WTC11 (cell line): ENCODE measurements around the gene AMPD3. TPM values are rescaled to one million over a fixed set of nuclear protein-coding genes. Genes with fewer than 3 reads are reported as not detected.

Experiments used
- ATAC-seq: fragments of 200-7000 bp; cut with Tn5 transposase; 2 replicates; pipeline ENCODE4 v1.10.0; 2021; ENCODE audit warnings: mild to moderate bottlenecking, moderate library complexity
- CTCF ChIA-PET: fragments of 300-600 bp; sonication (Branson Sonifier 250); formaldehyde crosslinking; loops from one replicate; lab custom pipeline; 2021; ENCODE audit warnings: antibody characterized with exemption; lab: Charles Lee
- POLR2A ChIA-PET: fragments of 350-600 bp; sonication (Branson Sonifier 250); formaldehyde crosslinking; loops from one replicate; lab custom pipeline; 2021; ENCODE audit warnings: antibody characterized with exemption; lab: Charles Lee
- DNase-seq: peaks from one replicate; pipeline ENCODE4 v3.0.0; 2021; ENCODE audit warnings: low spot score
- H3K27ac Mint-ChIP-seq: 2 replicates; pipeline ENCODE4 v1.8.0; 2021; ENCODE audit warnings: mixed read lengths
- H3K27me3 Mint-ChIP-seq: 2 replicates; pipeline ENCODE4 v1.8.0; 2021; ENCODE audit warnings: low read depth, mild to moderate bottlenecking, moderate library complexity, mixed read lengths
- H3K36me3 Mint-ChIP-seq: 2 replicates; pipeline ENCODE4 v1.8.0; 2021; ENCODE audit warnings: mixed read lengths
- H3K4me1 Mint-ChIP-seq: 2 replicates; pipeline ENCODE4 v1.8.0; 2022; ENCODE audit warnings: mixed read lengths
- H3K4me3 Mint-ChIP-seq: 2 replicates; pipeline ENCODE4 v1.8.0; 2021; ENCODE audit warnings: mild to moderate bottlenecking, moderate library complexity, mixed read lengths
- H3K9me3 Mint-ChIP-seq: 2 replicates; pipeline ENCODE4 v1.8.0; 2021; ENCODE audit warnings: mixed read lengths
- CREM ChIP-seq: sonication (generic); formaldehyde crosslinking; IDR thresholded peaks from 2 replicates; pipeline ENCODE4 v1.8.1; 2022; ENCODE audit warnings: mild to moderate bottlenecking, missing genetic modification reagents, moderate library complexity
- EMX1 ChIP-seq: fragments of 250-450 bp; sonication (Bioruptor Pico); IDR thresholded peaks from 2 replicates; pipeline ENCODE4 v1.8.0; 2021; ENCODE audit warnings: mild to moderate bottlenecking
- ETV6 ChIP-seq: sonication (generic); formaldehyde crosslinking; IDR thresholded peaks from 2 replicates; pipeline ENCODE4 v1.8.1; 2022; ENCODE audit warnings: mild to moderate bottlenecking, missing genetic modification reagents
- GABPB1 ChIP-seq: sonication (generic); formaldehyde crosslinking; IDR thresholded peaks from 2 replicates; pipeline ENCODE4 v1.8.1; 2023; ENCODE audit warnings: mild to moderate bottlenecking, missing genetic modification reagents
- NR3C1 ChIP-seq: sonication (generic); formaldehyde crosslinking; conservative IDR thresholded peaks from 2 replicates; pipeline ENCODE4 v1.8.1; 2023; ENCODE audit warnings: low read depth, mild to moderate bottlenecking, missing genetic modification reagents
- TEAD1 ChIP-seq: sonication (generic); formaldehyde crosslinking; IDR thresholded peaks from 2 replicates; pipeline ENCODE4 v1.8.0; 2022; ENCODE audit warnings: mild to moderate bottlenecking, missing genetic modification reagents
- TEAD4 ChIP-seq: sonication (generic); formaldehyde crosslinking; IDR thresholded peaks from 2 replicates; pipeline ENCODE4 v1.8.0; 2022; ENCODE audit warnings: mild to moderate bottlenecking, missing genetic modification reagents
- TP53 ChIP-seq: sonication (generic); formaldehyde crosslinking; IDR thresholded peaks from 2 replicates; pipeline ENCODE4 v1.8.1; 2023; ENCODE audit warnings: mild to moderate bottlenecking, missing genetic modification reagents
- ZBTB21 ChIP-seq: sonication (generic); formaldehyde crosslinking; IDR thresholded peaks from 2 replicates; pipeline ENCODE4 v1.8.1; 2023; ENCODE audit warnings: mild to moderate bottlenecking, missing genetic modification reagents, borderline replicate concordance
- ZNF138 ChIP-seq: sonication (generic); formaldehyde crosslinking; conservative IDR thresholded peaks from 2 replicates; pipeline ENCODE4 v1.8.1; 2022; ENCODE audit warnings: mild to moderate bottlenecking, moderate library complexity, missing genetic modification reagents
- ZNF219 ChIP-seq: sonication (generic); formaldehyde crosslinking; IDR thresholded peaks from 2 replicates; pipeline ENCODE4 v1.8.0; 2023; ENCODE audit warnings: missing genetic modification reagents, mild to moderate bottlenecking, borderline replicate concordance
- ZNF317 ChIP-seq: sonication (generic); formaldehyde crosslinking; IDR thresholded peaks from 2 replicates; pipeline ENCODE4 v1.8.1; 2023; ENCODE audit warnings: low read depth, mild to moderate bottlenecking, moderate library complexity, missing genetic modification reagents, borderline replicate concordance
- total RNA-seq: library from RNA; stranded (reverse); gene quantifications from 3 replicates; pipeline ENCODE4 v1.2.3, GENCODE V29; 2021
- TF ChIP-seq, protein P1 (sequence below): sonication (generic); formaldehyde crosslinking; IDR thresholded peaks from 2 replicates; pipeline ENCODE4 v1.8.1; 2023; ENCODE audit warnings: mild to moderate bottlenecking, moderate library complexity, missing genetic modification reagents
- TF ChIP-seq, protein P2 (sequence below): sonication (generic); formaldehyde crosslinking; IDR thresholded peaks from 2 replicates; pipeline ENCODE4 v1.8.0; 2023; ENCODE audit warnings: missing genetic modification reagents
- TF ChIP-seq, protein P3 (sequence below): fragments of 200-600 bp; IDR thresholded peaks from 2 replicates; pipeline ENCODE4 v1.8.0; 2022; ENCODE audit warnings: antibody characterized with exemption
- TF ChIP-seq, protein P4 (sequence below): sonication (generic); formaldehyde crosslinking; IDR thresholded peaks from 2 replicates; pipeline ENCODE4 v1.8.1; 2022; ENCODE audit warnings: low read depth, mild to moderate bottlenecking, moderate library complexity, missing genetic modification reagents, borderline replicate concordance
- TF ChIP-seq, protein P5 (sequence below): fragments of 250-450 bp; sonication (Bioruptor Pico); IDR thresholded peaks from 2 replicates; pipeline ENCODE4 v1.9.0; 2021; ENCODE audit warnings: mild to moderate bottlenecking
- TF ChIP-seq, protein P6 (sequence below): sonication (generic); formaldehyde crosslinking; IDR thresholded peaks from 2 replicates; pipeline ENCODE4 v1.8.0; 2022; ENCODE audit warnings: mild to moderate bottlenecking, missing genetic modification reagents
- TF ChIP-seq, protein P7 (sequence below): fragments of 250-450 bp; sonication (Bioruptor Pico); conservative IDR thresholded peaks from 2 replicates; pipeline ENCODE4 v1.9.0; 2021; ENCODE audit warnings: mild to moderate bottlenecking

The AMPD3 gene
- total RNA-seq, 1 experiment from 2014 or later, result 6.4 TPM

DNA sequence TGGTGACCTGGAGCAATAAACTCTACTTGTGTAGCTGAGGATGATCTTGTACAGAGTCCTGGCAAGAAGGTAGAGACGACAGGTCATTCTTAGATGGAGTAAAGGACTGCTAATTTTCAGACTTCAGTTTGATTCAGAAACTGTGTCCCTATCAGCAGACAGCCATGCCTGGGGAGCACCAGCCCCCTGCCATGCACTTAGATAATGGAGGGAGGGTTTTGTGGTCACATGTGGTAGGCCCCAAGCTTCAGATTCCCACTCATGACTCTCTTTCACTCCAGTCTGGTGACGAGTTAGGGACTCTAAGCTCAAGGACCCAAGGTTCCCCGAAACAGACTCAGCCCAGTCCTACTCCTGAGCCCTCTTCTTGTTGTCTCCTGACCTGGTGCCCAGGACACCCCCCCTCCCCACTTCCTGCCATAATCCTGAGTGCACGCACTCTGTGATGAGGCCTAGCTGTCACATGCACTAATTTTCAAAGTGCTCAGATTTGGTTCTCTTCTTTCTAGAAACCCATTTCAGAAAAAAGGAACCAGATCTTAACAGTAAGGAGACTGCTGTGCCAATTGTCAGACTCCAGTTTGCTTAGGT lies 10.2 kb upstream of the AMPD3 start (continued):
- TF ChIP-seq, protein P1, sequence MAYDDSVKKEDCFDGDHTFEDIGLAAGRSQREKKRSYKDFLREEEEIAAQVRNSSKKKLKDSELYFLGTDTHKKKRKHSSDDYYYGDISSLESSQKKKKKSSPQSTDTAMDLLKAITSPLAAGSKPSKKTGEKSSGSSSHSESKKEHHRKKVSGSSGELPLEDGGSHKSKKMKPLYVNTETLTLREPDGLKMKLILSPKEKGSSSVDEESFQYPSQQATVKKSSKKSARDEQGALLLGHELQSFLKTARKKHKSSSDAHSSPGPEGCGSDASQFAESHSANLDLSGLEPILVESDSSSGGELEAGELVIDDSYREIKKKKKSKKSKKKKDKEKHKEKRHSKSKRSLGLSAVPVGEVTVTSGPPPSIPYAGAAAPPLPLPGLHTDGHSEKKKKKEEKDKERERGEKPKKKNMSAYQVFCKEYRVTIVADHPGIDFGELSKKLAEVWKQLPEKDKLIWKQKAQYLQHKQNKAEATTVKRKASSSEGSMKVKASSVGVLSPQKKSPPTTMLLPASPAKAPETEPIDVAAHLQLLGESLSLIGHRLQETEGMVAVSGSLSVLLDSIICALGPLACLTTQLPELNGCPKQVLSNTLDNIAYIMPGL (CRISPR knock-in tag), result no peak
- TF ChIP-seq, protein P2, sequence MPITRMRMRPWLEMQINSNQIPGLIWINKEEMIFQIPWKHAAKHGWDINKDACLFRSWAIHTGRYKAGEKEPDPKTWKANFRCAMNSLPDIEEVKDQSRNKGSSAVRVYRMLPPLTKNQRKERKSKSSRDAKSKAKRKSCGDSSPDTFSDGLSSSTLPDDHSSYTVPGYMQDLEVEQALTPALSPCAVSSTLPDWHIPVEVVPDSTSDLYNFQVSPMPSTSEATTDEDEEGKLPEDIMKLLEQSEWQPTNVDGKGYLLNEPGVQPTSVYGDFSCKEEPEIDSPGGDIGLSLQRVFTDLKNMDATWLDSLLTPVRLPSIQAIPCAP (CRISPR knock-in tag), result no peak

DNA sequence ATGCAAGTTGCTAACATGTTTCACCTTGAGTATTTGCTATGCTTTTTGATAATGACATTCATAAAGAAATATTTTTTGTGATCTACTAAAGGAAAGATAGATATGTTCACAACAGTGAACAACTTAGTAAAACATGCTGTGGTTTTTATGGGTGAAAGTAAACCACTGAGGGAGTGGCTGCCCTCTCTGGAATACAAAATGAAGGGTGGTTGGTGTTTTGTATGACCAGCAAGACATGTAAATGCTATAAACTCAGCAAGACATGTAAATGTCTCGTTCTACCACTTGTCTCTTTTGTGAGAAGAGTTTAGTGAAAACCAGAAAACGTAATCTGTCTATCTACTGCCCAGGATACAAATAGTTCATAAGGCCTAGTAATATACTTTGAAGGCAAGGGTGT lies 7.6 kb upstream of the AMPD3 start:
- DNase-seq (no peak), ATAC-seq (no peak)
- H3K27me3 Mint-ChIP-seq, result peaks cover 37% of the 10 kb centered on the region
- TF ChIP-seq TEAD1 (CRISPR knock-in tag) (no peak), ZNF219 (no peak), ZBTB21 (CRISPR knock-in tag) (no peak), ZNF317 (CRISPR knock-in tag) (no peak)
- TF ChIP-seq, protein P3, sequence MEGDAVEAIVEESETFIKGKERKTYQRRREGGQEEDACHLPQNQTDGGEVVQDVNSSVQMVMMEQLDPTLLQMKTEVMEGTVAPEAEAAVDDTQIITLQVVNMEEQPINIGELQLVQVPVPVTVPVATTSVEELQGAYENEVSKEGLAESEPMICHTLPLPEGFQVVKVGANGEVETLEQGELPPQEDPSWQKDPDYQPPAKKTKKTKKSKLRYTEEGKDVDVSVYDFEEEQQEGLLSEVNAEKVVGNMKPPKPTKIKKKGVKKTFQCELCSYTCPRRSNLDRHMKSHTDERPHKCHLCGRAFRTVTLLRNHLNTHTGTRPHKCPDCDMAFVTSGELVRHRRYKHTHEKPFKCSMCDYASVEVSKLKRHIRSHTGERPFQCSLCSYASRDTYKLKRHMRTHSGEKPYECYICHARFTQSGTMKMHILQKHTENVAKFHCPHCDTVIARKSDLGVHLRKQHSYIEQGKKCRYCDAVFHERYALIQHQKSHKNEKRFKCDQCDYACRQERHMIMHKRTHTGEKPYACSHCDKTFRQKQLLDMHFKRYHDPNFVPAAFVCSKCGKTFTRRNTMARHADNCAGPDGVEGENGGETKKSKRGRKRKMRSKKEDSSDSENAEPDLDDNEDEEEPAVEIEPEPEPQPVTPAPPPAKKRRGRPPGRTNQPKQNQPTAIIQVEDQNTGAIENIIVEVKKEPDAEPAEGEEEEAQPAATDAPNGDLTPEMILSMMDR, result no peak
- TF ChIP-seq, protein P4, sequence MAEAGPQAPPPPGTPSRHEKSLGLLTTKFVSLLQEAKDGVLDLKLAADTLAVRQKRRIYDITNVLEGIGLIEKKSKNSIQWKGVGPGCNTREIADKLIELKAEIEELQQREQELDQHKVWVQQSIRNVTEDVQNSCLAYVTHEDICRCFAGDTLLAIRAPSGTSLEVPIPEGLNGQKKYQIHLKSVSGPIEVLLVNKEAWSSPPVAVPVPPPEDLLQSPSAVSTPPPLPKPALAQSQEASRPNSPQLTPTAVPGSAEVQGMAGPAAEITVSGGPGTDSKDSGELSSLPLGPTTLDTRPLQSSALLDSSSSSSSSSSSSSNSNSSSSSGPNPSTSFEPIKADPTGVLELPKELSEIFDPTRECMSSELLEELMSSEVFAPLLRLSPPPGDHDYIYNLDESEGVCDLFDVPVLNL (CRISPR knock-in tag), result no peak
- TF ChIP-seq, protein P5, sequence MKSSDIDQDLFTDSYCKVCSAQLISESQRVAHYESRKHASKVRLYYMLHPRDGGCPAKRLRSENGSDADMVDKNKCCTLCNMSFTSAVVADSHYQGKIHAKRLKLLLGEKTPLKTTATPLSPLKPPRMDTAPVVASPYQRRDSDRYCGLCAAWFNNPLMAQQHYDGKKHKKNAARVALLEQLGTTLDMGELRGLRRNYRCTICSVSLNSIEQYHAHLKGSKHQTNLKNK (CRISPR knock-in tag), result no peak
- H3K36me3 Mint-ChIP-seq, result no peaks in the 10 kb centered on the region
- no peak overlapping the region for H3K4me3 Mint-ChIP-seq
- no peak overlapping the region for H3K27ac Mint-ChIP-seq
- peaks cover 12% of the 10 kb centered on the region for H3K4me1 Mint-ChIP-seq
- ChIA-PET POLR2A (interaction anchor here (0.7 kb wide), 1 partner anchor 11 kb away, joined by 3 read pairs; no protein-coding TSS in a partner anchor), CTCF (no interaction called here)
- H3K9me3 Mint-ChIP-seq, result no peaks in the 10 kb centered on the region

DNA sequence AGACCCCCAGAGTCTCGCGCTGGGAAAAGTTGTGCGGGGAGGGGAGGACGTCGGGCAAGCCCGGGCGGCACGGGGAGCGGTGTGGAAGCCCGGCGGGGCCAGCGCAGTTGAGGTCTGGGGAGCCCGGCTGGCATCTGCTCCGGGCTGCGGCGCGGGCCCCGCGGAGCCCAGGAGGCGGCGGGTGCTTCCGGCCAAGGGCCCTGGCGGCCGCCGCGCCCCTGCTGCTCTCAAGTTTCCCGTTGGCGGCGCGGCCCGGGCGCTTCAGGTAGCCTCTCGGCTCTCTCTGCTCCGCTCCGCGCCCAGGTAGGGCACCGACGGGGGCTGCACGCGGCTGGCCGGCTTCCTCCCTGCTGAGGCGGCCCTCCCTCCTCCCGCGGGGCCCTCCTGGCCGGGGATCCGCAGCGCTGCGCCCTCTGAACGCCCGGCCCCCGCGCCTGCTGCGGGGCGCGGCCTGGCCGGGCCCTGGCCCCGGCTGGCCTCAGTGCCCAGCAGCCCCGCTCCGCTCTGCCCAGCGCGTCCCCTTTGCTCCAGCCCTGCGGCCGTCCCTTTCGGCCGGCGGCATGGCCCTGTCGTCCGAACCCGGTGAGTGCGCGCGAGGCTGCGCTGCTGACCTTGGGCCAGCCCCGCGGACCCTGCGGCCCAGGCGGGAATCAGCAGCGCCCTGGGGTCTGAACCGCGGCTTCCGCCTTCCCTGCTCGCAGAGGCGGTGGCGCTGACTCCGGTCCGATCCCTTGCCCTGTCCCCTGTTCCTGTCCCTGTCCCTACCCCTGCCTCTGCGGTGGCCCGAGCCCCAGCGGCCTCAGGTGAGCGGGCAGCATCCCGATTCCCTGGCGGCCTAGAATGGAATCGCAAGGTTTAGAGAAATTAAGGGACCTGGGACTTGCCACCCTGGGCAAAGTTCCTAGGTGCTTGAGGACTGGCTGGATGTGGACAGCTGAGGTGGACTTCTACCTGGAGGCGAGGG lies 4.3 kb upstream of the AMPD3 start:
- no peaks in the 10 kb centered on the region for H3K9me3 Mint-ChIP-seq
- ATAC-seq (peak; percentile 68), DNase-seq (peak; percentile 75)
- H3K27ac Mint-ChIP-seq, result no peak overlapping the region
- H3K36me3 Mint-ChIP-seq, result no peaks in the 10 kb centered on the region
- H3K27me3 Mint-ChIP-seq, result peaks cover 39% of the 10 kb centered on the region
- ChIA-PET POLR2A (interaction anchor here (1.1 kb wide), 1 partner anchor 358 kb away, joined by 3 read pairs; the partner anchor contains the start of gene EIF4G2), CTCF (interaction anchor here (0.7 to 1.1 kb wide), 11 partner anchors 9 to 692 kb away, joined by 3 to 9 read pairs (median 3); partner anchors contain the start of gene CTR9)
- peaks cover 22% of the 10 kb centered on the region for H3K4me1 Mint-ChIP-seq
- peak overlapping the region; percentile 71 for H3K4me3 Mint-ChIP-seq
- TF ChIP-seq GABPB1 (no peak), TEAD4 (CRISPR knock-in tag) (no peak), CREM (CRISPR knock-in tag) (peak; percentile 49; the same call in 1 of the 2 replicates), ETV6 (no peak), NR3C1 (CRISPR knock-in tag) (no peak), TP53 (CRISPR knock-in tag) (no peak), ZNF138 (no peak), EMX1 (CRISPR knock-in tag) (no peak)
- TF ChIP-seq, protein P6, sequence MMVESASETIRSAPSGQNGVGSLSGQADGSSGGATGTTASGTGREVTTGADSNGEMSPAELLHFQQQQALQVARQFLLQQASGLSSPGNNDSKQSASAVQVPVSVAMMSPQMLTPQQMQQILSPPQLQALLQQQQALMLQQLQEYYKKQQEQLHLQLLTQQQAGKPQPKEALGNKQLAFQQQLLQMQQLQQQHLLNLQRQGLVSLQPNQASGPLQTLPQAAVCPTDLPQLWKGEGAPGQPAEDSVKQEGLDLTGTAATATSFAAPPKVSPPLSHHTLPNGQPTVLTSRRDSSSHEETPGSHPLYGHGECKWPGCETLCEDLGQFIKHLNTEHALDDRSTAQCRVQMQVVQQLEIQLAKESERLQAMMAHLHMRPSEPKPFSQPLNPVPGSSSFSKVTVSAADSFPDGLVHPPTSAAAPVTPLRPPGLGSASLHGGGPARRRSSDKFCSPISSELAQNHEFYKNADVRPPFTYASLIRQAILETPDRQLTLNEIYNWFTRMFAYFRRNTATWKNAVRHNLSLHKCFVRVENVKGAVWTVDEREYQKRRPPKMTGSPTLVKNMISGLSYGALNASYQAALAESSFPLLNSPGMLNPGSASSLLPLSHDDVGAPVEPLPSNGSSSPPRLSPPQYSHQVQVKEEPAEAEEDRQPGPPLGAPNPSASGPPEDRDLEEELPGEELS (CRISPR knock-in tag), result no peak
- TF ChIP-seq, protein P7, sequence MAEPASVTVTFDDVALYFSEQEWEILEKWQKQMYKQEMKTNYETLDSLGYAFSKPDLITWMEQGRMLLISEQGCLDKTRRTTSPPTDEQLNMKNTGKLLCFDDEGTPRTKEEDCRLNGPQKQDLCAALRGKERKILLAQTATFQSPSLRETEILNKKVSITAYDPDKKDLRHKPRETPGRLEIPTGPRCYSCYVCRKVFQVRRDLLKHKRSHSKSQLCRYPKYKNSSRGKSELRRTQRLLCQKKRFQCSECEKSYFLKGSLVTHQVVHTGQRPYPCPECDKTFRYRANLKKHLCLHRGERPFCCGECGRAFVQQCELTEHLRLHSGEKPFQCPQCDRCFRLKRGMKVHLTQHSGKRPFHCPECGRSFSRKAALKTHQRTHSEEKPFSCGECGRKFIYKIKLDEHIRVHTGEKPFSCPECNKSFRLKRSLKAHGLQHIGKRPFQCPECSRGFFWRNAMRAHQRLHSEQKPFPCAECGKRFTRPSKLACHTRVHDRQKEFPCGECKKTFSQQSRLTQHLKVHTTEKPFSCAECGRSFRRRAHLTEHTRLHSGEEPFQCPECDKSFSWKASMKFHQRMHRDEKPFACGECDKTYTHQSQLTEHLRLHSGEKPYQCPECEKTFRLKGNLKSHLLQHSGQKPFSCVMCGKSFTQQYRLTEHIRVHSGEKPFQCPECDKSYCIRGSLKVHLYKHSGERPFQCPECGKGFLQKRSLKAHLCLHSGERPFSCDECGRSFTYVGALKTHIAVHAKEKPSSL (CRISPR knock-in tag), result no peak
